Calu3 (cell line): Measurements from ENCODE around the gene SYK. TPM values are rescaled to one million over a fixed set of nuclear protein-coding genes. Genes with fewer than 3 reads are reported as not detected.

ENCODE experiments used
- BruUV-seq: library from RNA; stranded (reverse); fragments of 400-500 nt; replicated peaks from 2 replicates; lab custom pipeline; 2021; lab: Mats Ljungman, UMichigan
- CTCF ChIA-PET: fragments of 300-600 bp; sonication (Branson Sonifier 250); formaldehyde crosslinking; loops from one replicate; lab custom pipeline; 2022; ENCODE audit warnings: antibody characterized with exemption; lab: Charles Lee
- DNase-seq: peaks from one replicate; pipeline ENCODE4 v3.0.0; 2022
- H3K27ac Mint-ChIP-seq: one replicate; pipeline ENCODE4 v1.8.0; 2022; ENCODE audit warnings: mixed read lengths; ENCODE audit not compliant: unreplicated experiment
- H3K27me3 Mint-ChIP-seq: one replicate; pipeline ENCODE4 v1.8.0; 2022; ENCODE audit warnings: mixed read lengths; ENCODE audit not compliant: unreplicated experiment
- H3K36me3 Mint-ChIP-seq: one replicate; pipeline ENCODE4 v1.8.0; 2022; ENCODE audit warnings: mild to moderate bottlenecking, moderate library complexity, mixed read lengths; ENCODE audit not compliant: insufficient read depth, unreplicated experiment
- H3K4me1 Mint-ChIP-seq: one replicate; pipeline ENCODE4 v1.8.0; 2022; ENCODE audit warnings: mild to moderate bottlenecking, low read depth, mixed read lengths; ENCODE audit not compliant: unreplicated experiment
- H3K4me3 Mint-ChIP-seq: one replicate; pipeline ENCODE4 v1.8.0; 2022; ENCODE audit warnings: mild to moderate bottlenecking, low read depth, moderate library complexity, mixed read lengths; ENCODE audit not compliant: unreplicated experiment
- H3K9me3 Mint-ChIP-seq: one replicate; pipeline ENCODE4 v1.8.0; 2022; ENCODE audit warnings: low read depth, mixed read lengths; ENCODE audit not compliant: unreplicated experiment
- CTCF ChIP-seq: fragments of 200-600 bp; IDR thresholded peaks from one replicate; pipeline ENCODE4 v1.8.0; 2022; ENCODE audit warnings: antibody characterized with exemption; ENCODE audit not compliant: unreplicated experiment
- intact Hi-C: fragments of 100-400 bp; cut with micrococcal nuclease; formaldehyde crosslinking; loops from one replicate; pipeline ENCODE4 v1.10.0; 2022; ENCODE audit not compliant: unreplicated experiment
- total RNA-seq: library from RNA; stranded (reverse); gene quantifications from 2 replicates; pipeline ENCODE4 v1.2.3, GENCODE V29; 2022

The SYK gene
- total RNA-seq, 1 experiment from 2014 or later, result 14.8 TPM

- H3K36me3 Mint-ChIP-seq, result no peaks in the 10 kb centered on the region
- BruUV-seq, result no TSS peak
- no peak overlapping the region for H3K27ac Mint-ChIP-seq
- CTCF ChIA-PET, result no interaction called here
- no peak for TF ChIP-seq CTCF
- no peak for DNase-seq
- no peak overlapping the region for H3K4me3 Mint-ChIP-seq
- H3K27me3 Mint-ChIP-seq, result no peaks in the 10 kb centered on the region
- intact Hi-C loops, result no loop called here
- H3K4me1 Mint-ChIP-seq, result peaks cover 9% of the 10 kb centered on the region
- H3K9me3 Mint-ChIP-seq, result no peaks in the 10 kb centered on the region
Observed at GRCh38 chr9:90926936-90927335, 125.3 kb downstream of the SYK start.

GRCh38 chr9:90927496-90927895, 125.9 kb downstream of the SYK start:
- Mint-ChIP-seq H3K4me1 (peaks cover 9% of the 10 kb centered on the region), H3K27ac (no peak overlapping the region), H3K9me3 (no peaks in the 10 kb centered on the region), H3K4me3 (no peak overlapping the region), H3K36me3 (no peaks in the 10 kb centered on the region), H3K27me3 (no peaks in the 10 kb centered on the region)
- no peak for DNase-seq
- no peak for TF ChIP-seq CTCF
- CTCF ChIA-PET, result no interaction called here
- intact Hi-C loops, result no loop called here
- no TSS peak for BruUV-seq

GRCh38 chr9:90929626-90930025, 128.0 kb downstream of the SYK start:
- Mint-ChIP-seq H3K9me3 (no peaks in the 10 kb centered on the region), H3K4me1 (peaks cover 9% of the 10 kb centered on the region), H3K27me3 (no peaks in the 10 kb centered on the region), H3K36me3 (no peaks in the 10 kb centered on the region), H3K27ac (no peak overlapping the region), H3K4me3 (no peak overlapping the region)
- intact Hi-C loops, result no loop called here
- no peak for TF ChIP-seq CTCF
- DNase-seq, result no peak
- CTCF ChIA-PET, result no interaction called here
- no TSS peak for BruUV-seq

GRCh38 chr9:90933468-90933867, 131.8 kb downstream of the SYK start:
- no peak overlapping the region for H3K27ac Mint-ChIP-seq
- H3K9me3 Mint-ChIP-seq, result no peaks in the 10 kb centered on the region
- no peak for DNase-seq
- H3K27me3 Mint-ChIP-seq, result no peaks in the 10 kb centered on the region
- intact Hi-C loops, result no loop called here
- BruUV-seq, result no TSS peak
- H3K4me1 Mint-ChIP-seq, result no peaks in the 10 kb centered on the region
- CTCF ChIA-PET, result no interaction called here
- H3K4me3 Mint-ChIP-seq, result no peak overlapping the region
- no peaks in the 10 kb centered on the region for H3K36me3 Mint-ChIP-seq
- no peak for TF ChIP-seq CTCF
